Activated T-cell treated with anti-CD3 and anti-CD28 coated beads, Interleukin-2, amount 50 U/mL, for 1 hour (primary cell): ENCODE results near the gene RAB3GAP1.
A peak's percentile ranks its signal among the peaks of the same experiment; 100 is the strongest.
"Not testable (repeated sequence)": the region's sequence is repeated elsewhere in the genome, so short reads cannot be mapped to it uniquely, and the experiment has no call there.

Experiments
- DNase-seq: peaks from one replicate; pipeline ENCODE4 v3.0.0-alpha.2; 2020

The RAB3GAP1 gene

GRCh38 chr2:135052042-135052876, at the start of gene RAB3GAP1:
Gene RAB3GAP1, plus strand, starts transcription at chr2:135052292. Its CDS starts 16 bp downstream, at chr2:135052308.
- DNase-seq: peak; percentile 88

- no peak for DNase-seq
Observed at GRCh38 chr2:135002836-135003235, 49.3 kb upstream of the RAB3GAP1 start.

DNA sequence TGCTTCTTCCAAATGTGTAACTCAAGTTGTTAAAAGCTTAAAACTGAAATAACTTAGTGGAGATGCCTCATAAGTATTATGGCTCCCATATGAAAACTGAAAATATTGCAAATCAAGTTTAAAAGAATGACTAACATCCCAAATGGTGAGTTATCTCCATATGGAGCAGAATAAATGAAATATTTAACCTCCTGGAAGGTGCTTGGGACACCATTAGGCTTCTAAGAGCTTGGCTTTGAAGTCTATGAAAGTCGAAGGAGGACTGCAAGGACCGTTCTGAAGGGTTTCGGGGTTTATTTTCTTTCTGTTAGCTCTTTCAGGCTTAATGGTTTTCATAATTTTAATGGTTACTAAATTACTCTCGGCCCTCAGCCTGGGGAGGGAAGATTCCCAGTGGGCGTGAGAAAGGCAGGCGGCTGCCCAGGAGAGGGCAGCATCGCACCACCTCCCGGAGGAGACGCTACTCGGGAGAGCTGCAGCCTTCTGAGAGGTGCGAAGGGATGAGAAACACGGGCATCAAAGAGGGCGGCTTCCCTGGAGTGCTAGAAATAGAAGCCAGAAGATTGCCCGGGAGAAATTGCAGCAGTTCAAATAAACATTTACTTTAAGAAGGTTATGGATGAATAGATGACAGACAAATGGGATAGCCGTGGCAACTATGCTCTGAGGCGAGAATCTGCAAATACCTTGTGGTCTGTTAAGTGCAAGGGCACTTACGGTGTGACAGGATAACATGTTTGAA, 47.9 kb upstream of the RAB3GAP1 start:
- DNase-seq: peak; percentile 74

DNA sequence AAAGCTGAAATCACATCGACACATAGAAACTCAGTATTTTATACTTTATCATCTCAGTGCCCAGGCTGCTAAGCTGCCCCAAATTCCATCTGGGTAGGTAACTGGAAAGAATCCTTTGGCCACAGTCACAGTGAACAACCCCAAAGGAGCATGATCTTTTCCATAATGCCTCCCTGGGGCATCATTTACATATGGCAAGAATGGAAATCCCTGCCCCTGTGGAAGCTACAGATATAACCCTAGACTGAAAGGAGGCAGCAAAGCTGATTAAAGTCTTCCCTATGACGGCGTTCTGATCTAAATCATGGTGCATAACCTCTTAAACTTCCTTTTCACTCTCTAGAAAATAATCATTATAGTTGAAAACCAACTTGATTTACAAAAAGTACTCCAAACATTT, 46.3 kb upstream of the RAB3GAP1 start:
- DNase-seq: no peak

- DNase-seq: no peak
Observed at GRCh38 chr2:135009339-135009738, 42.8 kb upstream of the RAB3GAP1 start.

- no peak for DNase-seq
Observed at GRCh38 chr2:135010200-135010942, 41.7 kb upstream of the RAB3GAP1 start.

DNA sequence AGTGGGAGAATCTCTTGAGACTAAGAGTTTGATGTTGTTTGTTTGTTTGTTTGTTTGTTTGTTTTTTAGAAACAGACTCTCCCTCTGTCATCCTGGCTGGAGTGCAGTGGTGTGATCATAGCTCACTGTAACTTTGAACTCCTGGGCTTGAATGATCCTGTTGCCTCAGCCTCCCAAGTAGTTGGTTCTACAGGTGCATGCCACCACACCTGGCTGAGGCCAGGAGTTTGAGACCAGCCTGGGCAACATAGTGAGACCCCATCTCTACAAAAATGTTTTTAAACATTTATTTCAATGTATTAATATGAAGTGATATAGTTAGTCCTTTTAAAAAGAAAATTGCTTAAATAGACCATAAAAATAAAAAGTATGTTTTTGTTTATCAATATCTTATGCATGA, 40.5 kb upstream of the RAB3GAP1 start:
- DNase-seq: no peak

DNA sequence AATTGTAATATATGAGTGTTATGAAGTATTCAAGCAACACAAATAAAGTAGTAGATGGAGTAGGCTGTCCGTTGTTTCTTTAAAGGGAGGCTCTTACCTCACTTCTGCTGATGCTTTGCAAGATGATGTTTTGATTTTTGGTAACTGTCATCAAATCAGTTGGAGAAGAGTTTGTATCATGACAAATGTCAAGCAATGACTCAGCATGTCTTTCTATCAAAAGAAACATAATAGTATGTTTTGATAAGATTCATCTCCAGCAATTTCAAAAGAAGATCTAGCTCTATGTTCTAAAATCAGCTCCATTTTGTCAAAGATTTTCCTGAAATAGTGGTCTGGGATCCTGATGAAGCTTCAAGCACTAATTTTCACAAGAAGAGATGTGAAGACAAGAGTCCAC, 30.5 kb upstream of the RAB3GAP1 start:
- DNase-seq: no peak

GRCh38 chr2:135022952-135023880, 28.9 kb upstream of the RAB3GAP1 start:
- DNase-seq: no peak

DNA sequence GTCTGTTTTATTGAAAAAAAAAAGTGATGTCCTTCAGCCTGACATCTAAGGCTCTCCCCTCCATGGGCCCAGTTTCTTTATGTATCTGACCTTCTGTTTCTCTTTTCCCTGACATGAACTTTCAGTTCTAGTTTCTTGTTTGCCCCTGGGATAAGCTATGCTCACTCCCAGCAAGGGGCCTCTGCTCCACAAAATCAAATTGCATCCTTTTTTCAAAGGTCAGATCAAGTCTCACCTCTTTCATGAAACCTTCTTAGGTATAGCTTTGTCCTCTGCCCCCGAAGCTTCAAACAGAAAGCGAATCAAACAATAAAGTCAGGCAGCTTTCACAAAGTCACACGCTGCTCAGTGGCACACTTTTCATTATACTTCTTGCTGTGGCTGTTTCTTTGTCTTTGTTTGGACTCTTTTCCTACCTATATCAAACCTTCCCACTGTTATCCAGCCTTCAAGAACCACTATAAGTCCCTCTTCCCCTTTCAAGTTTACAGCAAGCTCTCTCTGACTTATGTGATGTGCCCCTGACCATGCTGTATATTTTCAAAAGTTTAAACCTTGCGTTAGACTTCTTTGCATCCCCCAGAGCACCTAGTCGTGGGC, 28.1 kb upstream of the RAB3GAP1 start:
- no peak for DNase-seq

GRCh38 chr2:135029481-135030134, 22.5 kb upstream of the RAB3GAP1 start:
- no peak for DNase-seq

- no peak for DNase-seq
Observed at GRCh38 chr2:135030826-135031225, 21.3 kb upstream of the RAB3GAP1 start.

GRCh38 chr2:135033216-135033615, 18.9 kb upstream of the RAB3GAP1 start:
- not testable (repeated sequence) for DNase-seq

- DNase-seq: no peak
Observed at GRCh38 chr2:135037831-135038230, 14.3 kb upstream of the RAB3GAP1 start.

DNA sequence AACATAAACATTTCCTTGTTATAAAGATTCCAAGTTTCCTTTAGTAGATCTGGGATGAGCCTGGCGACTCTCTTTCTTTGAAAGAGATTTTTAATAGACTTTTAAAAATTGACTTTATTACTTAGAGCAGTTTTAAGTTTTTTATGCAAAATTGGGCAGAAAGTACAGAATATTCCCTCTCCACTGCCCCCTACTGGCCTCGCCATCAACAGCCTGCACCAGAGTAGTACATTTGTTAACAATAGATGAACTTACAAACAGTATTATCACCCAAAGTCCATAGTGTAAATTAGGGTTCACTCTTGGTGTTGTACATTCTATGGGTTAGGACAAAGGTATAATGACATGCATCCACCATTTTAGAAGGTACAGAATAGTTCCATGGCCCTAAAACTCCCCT, 8.7 kb upstream of the RAB3GAP1 start:
- DNase-seq: no peak

- DNase-seq: no peak
Observed at GRCh38 chr2:135047300-135047699, 4.8 kb upstream of the RAB3GAP1 start, which contains the start of gene MAP3K19. Gene MAP3K19, minus strand, starts transcription at chr2:135047447. Its CDS starts 22,800 bp downstream, at chr2:135024647.

- no peak for DNase-seq
Observed at GRCh38 chr2:135048122-135048521, 4.0 kb upstream of the RAB3GAP1 start.

DNA sequence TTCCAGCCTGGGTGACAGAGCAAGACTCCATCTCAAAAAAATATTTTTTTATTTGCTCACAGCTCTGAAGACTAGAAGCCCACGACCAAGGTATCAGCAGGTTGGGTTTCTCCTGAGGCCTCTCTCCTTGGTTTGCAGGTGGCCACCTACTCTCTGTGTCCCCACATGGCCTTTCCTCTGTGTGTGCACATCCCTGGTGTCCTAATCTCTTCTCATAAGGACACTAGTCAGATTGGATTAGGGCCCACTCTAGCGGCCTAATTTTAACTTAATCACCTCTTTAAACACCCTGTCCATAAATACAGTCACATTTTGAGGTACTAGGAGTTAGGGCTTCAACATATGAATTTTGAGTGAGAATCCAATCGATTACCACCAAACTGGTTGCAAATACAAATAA, 2.0 kb upstream of the RAB3GAP1 start:
- no peak for DNase-seq

GRCh38 chr2:135050684-135051083, 1.4 kb upstream of the RAB3GAP1 start:
- DNase-seq: no peak

DNA sequence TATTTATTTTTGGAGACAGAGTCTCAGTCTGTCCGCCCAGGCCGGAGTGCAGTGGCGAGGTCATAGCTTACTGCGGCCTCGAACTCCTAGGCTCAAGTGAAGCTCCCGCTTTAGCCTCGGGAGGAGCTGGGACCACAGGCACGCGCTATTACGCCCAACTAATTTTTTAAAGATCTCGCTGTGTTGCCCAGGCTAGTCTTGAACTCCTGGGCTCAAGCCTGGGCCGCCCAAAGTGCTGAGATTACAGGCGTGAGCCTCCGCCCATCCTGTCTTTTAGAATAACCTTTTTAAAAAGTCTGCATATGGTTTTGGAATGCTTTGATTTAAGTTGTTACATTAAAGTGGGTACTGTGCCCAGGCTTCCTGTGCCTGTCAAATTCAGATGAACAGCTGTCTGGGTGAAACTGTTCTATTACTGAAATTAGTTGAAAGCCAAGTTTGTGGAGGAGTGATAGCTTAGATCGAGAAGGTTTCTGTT, 944 bp downstream of the RAB3GAP1 start:
- DNase-seq: peak; percentile 42

- DNase-seq: no peak
Observed at GRCh38 chr2:135055182-135055786, 3.2 kb downstream of the RAB3GAP1 start.
